T-helper 9 cell (primary cell): Measurements from ENCODE around the gene CAMK2N1.
A peak's percentile ranks its signal among the peaks of the same experiment; 100 is the strongest.

Source experiments
- DNase-seq: peaks from one replicate; pipeline ENCODE4 v3.0.0-alpha.2; 2020

CAMK2N1 gene

GRCh38 chr1:20442920-20443625 is 42.9 kb downstream of the CAMK2N1 start:
- DNase-seq = no peak

GRCh38 chr1:20440785-20441200 is 45.2 kb downstream of the CAMK2N1 start:
- DNase-seq = peak; percentile 21

GRCh38 chr1:20439282-20439681 is 46.7 kb downstream of the CAMK2N1 start:
- no peak for DNase-seq

GRCh38 chr1:20437640-20438039 is 48.4 kb downstream of the CAMK2N1 start:
- DNase-seq = no peak

- no peak for DNase-seq
Measured at GRCh38 chr1:20432891-20433290, 53.1 kb downstream of the CAMK2N1 start.
